BJ (cell line): ENCODE results near the gene ZNF554. TPM values are rescaled to one million over a fixed set of nuclear protein-coding genes. Genes with fewer than 3 reads are reported as not detected.

ENCODE experiments used
- CTCF ChIA-PET: fragments of 350-600 bp; formaldehyde crosslinking; extraction: SDS; loops from one replicate; lab custom pipeline; 2021; ENCODE audit warnings: antibody characterized with exemption, inconsistent platforms; lab: Yijun Ruan, JAX
- POLR2A ChIA-PET: fragments of 300-600 bp; sonication (Branson Sonifier 250); formaldehyde crosslinking; extraction: SDS; loops from one replicate; lab custom pipeline; 2021; ENCODE audit warnings: antibody characterized with exemption; lab: Charles Lee
- DNase-seq: peaks from one replicate; pipeline ENCODE4 v3.0.0-alpha.2; 2011; ENCODE audit warnings: low read depth
- H3K27me3 ChIP-seq: 2 replicates; pipeline ENCODE4 v1.6.0; 2011; ENCODE audit warnings: low read length; ENCODE audit not compliant: control insufficient read depth, insufficient read depth
- H3K36me3 ChIP-seq: 2 replicates; pipeline ENCODE4 v1.5.1; 2011; ENCODE audit warnings: low read length; ENCODE audit not compliant: control insufficient read depth, insufficient read depth
- H3K4me3 ChIP-seq: 2 replicates; pipeline ENCODE4 v1.5.1; 2011; ENCODE audit warnings: low read depth, mild to moderate bottlenecking, control low read depth, low read length
- polyA plus RNA-seq: library from polyadenylated mRNA; depleted of rRNA; stranded (reverse); fragments of >200 nt; gene quantifications from 2 replicates; pipeline ENCODE4 v1.2.3, GENCODE V29; 2011
- TF ChIP-seq, protein P1 (sequence below): IDR thresholded peaks from 2 replicates; pipeline ENCODE4 v1.5.1; 2011; ENCODE audit warnings: low read depth, mild to moderate bottlenecking, control low read depth, inconsistent platforms, low read length, moderate library complexity; ENCODE audit not compliant: insufficient read depth

Gene ZNF554
- polyA plus RNA-seq, 1 experiment: 2.1 TPM

DNA sequence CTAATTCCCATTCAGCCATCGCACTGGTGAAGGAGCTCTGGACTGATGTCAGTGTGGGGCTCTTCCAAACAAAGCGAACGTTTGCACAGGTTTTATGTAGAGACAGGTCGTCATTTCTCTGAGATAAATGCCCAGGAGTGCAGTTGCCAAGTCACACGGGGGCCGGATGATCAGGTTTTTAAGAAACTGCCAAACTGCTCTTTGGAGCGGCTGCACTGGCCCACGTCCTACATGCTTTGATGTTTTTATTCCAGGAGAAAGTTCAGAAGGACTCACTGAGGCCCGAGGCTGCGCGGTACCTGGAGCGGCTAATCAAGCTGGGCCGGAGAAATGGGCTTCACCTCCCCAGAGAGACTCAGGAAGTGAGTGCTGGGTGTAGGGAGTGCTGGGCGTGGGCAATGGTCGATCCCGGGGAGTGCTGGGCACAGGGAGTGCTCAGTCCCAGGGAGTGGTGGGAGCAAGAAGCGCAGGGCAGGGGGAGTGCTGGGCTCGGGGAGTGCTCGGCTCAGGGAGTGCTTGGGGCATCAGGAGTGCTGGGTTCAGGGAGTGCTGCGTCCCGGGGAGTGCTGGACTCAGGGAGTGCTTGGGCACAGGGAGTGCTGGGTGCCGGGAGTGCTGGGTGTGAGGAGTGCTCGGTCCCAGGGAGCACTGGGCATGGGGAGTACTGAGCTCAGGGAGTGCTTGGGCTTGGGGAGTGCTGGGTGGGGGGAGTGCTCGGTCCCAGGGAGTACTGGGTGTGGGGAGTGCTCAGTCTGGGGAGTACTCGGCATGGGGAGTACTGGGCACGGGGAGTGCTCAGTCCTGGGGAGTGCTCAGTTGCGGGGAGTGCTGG is 23.6 kb upstream of the ZNF554 start:
- TF ChIP-seq, protein P1, sequence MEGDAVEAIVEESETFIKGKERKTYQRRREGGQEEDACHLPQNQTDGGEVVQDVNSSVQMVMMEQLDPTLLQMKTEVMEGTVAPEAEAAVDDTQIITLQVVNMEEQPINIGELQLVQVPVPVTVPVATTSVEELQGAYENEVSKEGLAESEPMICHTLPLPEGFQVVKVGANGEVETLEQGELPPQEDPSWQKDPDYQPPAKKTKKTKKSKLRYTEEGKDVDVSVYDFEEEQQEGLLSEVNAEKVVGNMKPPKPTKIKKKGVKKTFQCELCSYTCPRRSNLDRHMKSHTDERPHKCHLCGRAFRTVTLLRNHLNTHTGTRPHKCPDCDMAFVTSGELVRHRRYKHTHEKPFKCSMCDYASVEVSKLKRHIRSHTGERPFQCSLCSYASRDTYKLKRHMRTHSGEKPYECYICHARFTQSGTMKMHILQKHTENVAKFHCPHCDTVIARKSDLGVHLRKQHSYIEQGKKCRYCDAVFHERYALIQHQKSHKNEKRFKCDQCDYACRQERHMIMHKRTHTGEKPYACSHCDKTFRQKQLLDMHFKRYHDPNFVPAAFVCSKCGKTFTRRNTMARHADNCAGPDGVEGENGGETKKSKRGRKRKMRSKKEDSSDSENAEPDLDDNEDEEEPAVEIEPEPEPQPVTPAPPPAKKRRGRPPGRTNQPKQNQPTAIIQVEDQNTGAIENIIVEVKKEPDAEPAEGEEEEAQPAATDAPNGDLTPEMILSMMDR: no peak
- no peak for DNase-seq
- Histone ChIP-seq H3K4me3 (no peak overlapping the region), H3K36me3 (peaks cover 28% of the 10 kb centered on the region), H3K27me3 (no peaks in the 10 kb centered on the region)
- POLR2A ChIA-PET: no interaction called here
- CTCF ChIA-PET: no interaction called here

- no peak for DNase-seq
- Histone ChIP-seq H3K27me3 (no peaks in the 10 kb centered on the region), H3K4me3 (no peak overlapping the region), H3K36me3 (peaks cover 26% of the 10 kb centered on the region)
- TF ChIP-seq, protein P1: no peak
- ChIA-PET CTCF (no interaction called here), POLR2A (no interaction called here)
Observed at GRCh38 chr19:2796659-2797266, 22.9 kb upstream of the ZNF554 start.

GRCh38 chr19:2797280-2797679 is 22.4 kb upstream of the ZNF554 start:
- CTCF ChIA-PET: no interaction called here
- POLR2A ChIA-PET: no interaction called here
- Histone ChIP-seq H3K4me3 (no peak overlapping the region), H3K36me3 (peaks cover 26% of the 10 kb centered on the region), H3K27me3 (no peaks in the 10 kb centered on the region)
- TF ChIP-seq, protein P1: no peak
- DNase-seq: no peak

- TF ChIP-seq, protein P1: no peak
- CTCF ChIA-PET: no interaction called here
- H3K36me3 ChIP-seq: peaks cover 27% of the 10 kb centered on the region
- no peak overlapping the region for H3K4me3 ChIP-seq
- POLR2A ChIA-PET: no interaction called here
- DNase-seq: no peak
- H3K27me3 ChIP-seq: no peaks in the 10 kb centered on the region
Observed at GRCh38 chr19:2798158-2798685, 21.4 kb upstream of the ZNF554 start.

- peaks cover 28% of the 10 kb centered on the region for H3K36me3 ChIP-seq
Observed at GRCh38 chr19:2798733-2799132, 20.9 kb upstream of the ZNF554 start.

More at GRCh38 chr19:2798733-2799132, 20.9 kb upstream of the ZNF554 start:
- CTCF ChIA-PET: no interaction called here
- TF ChIP-seq, protein P1: no peak
- Histone ChIP-seq H3K4me3 (no peak overlapping the region), H3K27me3 (no peaks in the 10 kb centered on the region)
- POLR2A ChIA-PET: no interaction called here
- DNase-seq: no peak
